ENCODE results near the gene RRBP1.

DNA sequence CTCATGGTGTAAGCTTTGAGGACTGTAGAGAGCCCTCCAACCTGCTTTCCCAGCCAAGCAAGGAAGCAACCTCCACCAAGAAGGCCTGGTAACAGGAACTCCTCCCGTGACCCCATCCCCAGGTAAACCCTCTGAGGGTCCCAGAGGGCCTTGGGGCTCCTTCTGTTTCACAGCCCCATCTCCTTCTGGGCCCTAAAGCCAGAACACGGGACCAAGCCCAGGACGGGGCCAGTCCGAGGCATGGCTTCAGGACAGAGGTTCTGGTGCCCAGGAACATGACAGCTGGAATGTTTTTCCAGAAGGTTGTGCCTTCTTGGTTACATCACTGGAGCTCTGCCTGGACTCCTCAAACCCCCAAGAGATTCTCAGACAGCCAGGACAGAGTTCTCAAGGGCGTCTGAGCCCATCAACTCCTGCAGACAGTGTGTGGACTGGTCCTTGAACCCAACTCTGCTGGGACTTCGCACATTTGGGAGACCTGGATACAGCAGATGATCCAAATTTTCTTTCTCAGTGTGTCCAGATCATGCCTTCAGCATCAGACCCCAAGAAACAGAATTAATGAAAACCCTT is 43.1 kb downstream of the RRBP1 start:
- TF ChIP-seq, protein P1, sequence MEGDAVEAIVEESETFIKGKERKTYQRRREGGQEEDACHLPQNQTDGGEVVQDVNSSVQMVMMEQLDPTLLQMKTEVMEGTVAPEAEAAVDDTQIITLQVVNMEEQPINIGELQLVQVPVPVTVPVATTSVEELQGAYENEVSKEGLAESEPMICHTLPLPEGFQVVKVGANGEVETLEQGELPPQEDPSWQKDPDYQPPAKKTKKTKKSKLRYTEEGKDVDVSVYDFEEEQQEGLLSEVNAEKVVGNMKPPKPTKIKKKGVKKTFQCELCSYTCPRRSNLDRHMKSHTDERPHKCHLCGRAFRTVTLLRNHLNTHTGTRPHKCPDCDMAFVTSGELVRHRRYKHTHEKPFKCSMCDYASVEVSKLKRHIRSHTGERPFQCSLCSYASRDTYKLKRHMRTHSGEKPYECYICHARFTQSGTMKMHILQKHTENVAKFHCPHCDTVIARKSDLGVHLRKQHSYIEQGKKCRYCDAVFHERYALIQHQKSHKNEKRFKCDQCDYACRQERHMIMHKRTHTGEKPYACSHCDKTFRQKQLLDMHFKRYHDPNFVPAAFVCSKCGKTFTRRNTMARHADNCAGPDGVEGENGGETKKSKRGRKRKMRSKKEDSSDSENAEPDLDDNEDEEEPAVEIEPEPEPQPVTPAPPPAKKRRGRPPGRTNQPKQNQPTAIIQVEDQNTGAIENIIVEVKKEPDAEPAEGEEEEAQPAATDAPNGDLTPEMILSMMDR (IDR thresholded peaks at IDR 0.05): no peak
- TF ChIP-seq POLR2AphosphoS5 (IDR thresholded peaks at IDR 0.05) (no peak), EP300 (IDR thresholded peaks at IDR 0.05) (no peak), POLR2A (IDR thresholded peaks at IDR 0.05) (no peak)
